HepG2 (cell line): ENCODE measurements around the gene IGIP. TPM values are rescaled to one million over a fixed set of nuclear protein-coding genes. Genes with fewer than 3 reads are reported as not detected.

Experiments used
- ATAC-seq: fragments of 200-7000 bp; cut with Tn5 transposase; 3 replicates; pipeline ENCODE4 v1.9.1; 2020; ENCODE audit warnings: mild to moderate bottlenecking, moderate library complexity
- BruUV-seq: library from RNA; stranded (reverse); fragments of 400-500 nt; replicated peaks from 2 replicates; lab custom pipeline; 2021; lab: Mats Ljungman, UMichigan
- CTCF ChIA-PET: fragments of 300-600 bp; formaldehyde crosslinking; extraction: SDS; loops from one replicate; lab custom pipeline; 2021; ENCODE audit warnings: low total read pairs, inconsistent platforms, low intra/inter-chr PET ratio; lab: Yijun Ruan, JAX
- POLR2A ChIA-PET: fragments of 350-600 bp; sonication (Branson Sonifier 250); formaldehyde crosslinking; loops from one replicate; lab custom pipeline; 2020; ENCODE audit warnings: antibody characterized with exemption, inconsistent platforms; lab: Yijun Ruan, JAX
- DNase-seq: peaks from one replicate; pipeline ENCODE4 v3.0.0-alpha.2; 2015; ENCODE audit warnings: low spot score
- FAIRE-seq: peaks from 3 replicates; lab custom pipeline; 2011; peaks lifted over from hg19 to GRCh38; lab: Jason Lieb, UNC
- H2AFZ ChIP-seq: one replicate; pipeline ENCODE4 v1.6.1; 2011; ENCODE audit warnings: low read length, inconsistent platforms
- H3K27ac ChIP-seq: fragments of 300-600 bp; 3 replicates; pipeline ENCODE4 v1.8.0; 2011; ENCODE audit warnings: mixed run types, mild to moderate bottlenecking, mixed read lengths, low read length, inconsistent platforms; ENCODE audit not compliant: insufficient read depth; ENCODE audit errors: extremely low read length
- H3K27me3 ChIP-seq, 2 experiments: fragments of 200-600 bp in 1 of 2; 2 replicates in 1 of 2; 3 replicates in 1 of 2; pipeline versions ENCODE4 v1.6.0 to v1.8.0; 2011; ENCODE audit warnings: low read length in 2 of 2, mild to moderate bottlenecking in 2 of 2, moderate library complexity in 2 of 2, inconsistent platforms in 1 of 2; ENCODE audit not compliant: insufficient read depth in 2 of 2, control insufficient read depth in 1 of 2
- H3K36me3 ChIP-seq, 2 experiments: fragments of 200-600 bp in 1 of 2; replicated peaks in 1 of 2; 2 replicates in 1 of 2; 3 replicates in 1 of 2; pipeline versions ENCODE4 v1.5.1 to v1.8.0; 2011; ENCODE audit warnings: low read length in 2 of 2, inconsistent platforms in 1 of 2; ENCODE audit not compliant: insufficient read depth in 2 of 2, control insufficient read depth in 1 of 2
- H3K4me1 ChIP-seq: 2 replicates; pipeline ENCODE4 v1.5.1; 2012; ENCODE audit warnings: low read length, inconsistent platforms; ENCODE audit not compliant: insufficient read depth
- H3K4me2 ChIP-seq: 2 replicates; pipeline ENCODE4 v1.6.0; 2011; ENCODE audit warnings: low read depth, low read length, inconsistent platforms
- H3K4me3 ChIP-seq, 3 experiments: fragments of 200-600 bp in 1 of 3; sonication (generic), shearing (Covaris generic) in 1 of 3; replicated peaks in 1 of 3; 2 replicates each; pipeline ENCODE4 v1.5.1; 2011 to 2016; ENCODE audit warnings: low read length in 3 of 3, inconsistent platforms in 2 of 3, low read depth in 2 of 3, mild to moderate bottlenecking in 2 of 3, control low read depth in 1 of 3, mixed read lengths in 1 of 3; ENCODE audit not compliant: insufficient read depth in 1 of 3
- H3K79me2 ChIP-seq: one replicate; pipeline ENCODE4 v1.6.1; 2011; ENCODE audit warnings: low read length, inconsistent platforms; ENCODE audit not compliant: insufficient read depth
- H3K9ac ChIP-seq: 2 replicates; pipeline ENCODE4 v1.6.0; 2011; ENCODE audit warnings: mild to moderate bottlenecking, low read depth, low read length, inconsistent platforms; ENCODE audit not compliant: insufficient read depth
- H3K9me3 ChIP-seq: 2 replicates; pipeline ENCODE4 v1.5.1; 2012; ENCODE audit warnings: mild to moderate bottlenecking, low read length
- H4K20me1 ChIP-seq: 2 replicates; pipeline ENCODE4 v1.6.0; 2011; ENCODE audit warnings: inconsistent platforms, mild to moderate bottlenecking, low read length, moderate library complexity; ENCODE audit not compliant: insufficient read depth
- ATF5 ChIP-seq: sonication (generic); formaldehyde crosslinking; IDR thresholded peaks from 2 replicates; pipeline ENCODE4 v1.4.0; 2020; ENCODE audit warnings: mild to moderate bottlenecking, low read depth, missing genetic modification reagents
- HDAC6 ChIP-seq: fragments of 200-600 bp; sonication (generic); IDR thresholded peaks from 2 replicates; pipeline ENCODE4 v1.7.0; 2017; ENCODE audit warnings: mild to moderate bottlenecking, antibody characterized with exemption, low read length, low read depth
- HMG20B ChIP-seq: conservative IDR thresholded peaks from 2 replicates; pipeline ENCODE4 v1.6.1; 2016; ENCODE audit warnings: missing genetic modification reagents, missing compliant biosample characterization
- POLR2AphosphoS5 ChIP-seq: IDR thresholded peaks from 2 replicates; pipeline ENCODE4 v1.6.1; 2012; ENCODE audit warnings: low read depth, low read length
- REST ChIP-seq, 2 experiments: IDR thresholded peaks; 2 replicates each; pipeline ENCODE4 v1.6.1; 2011 to 2012; ENCODE audit warnings: low read length in 2 of 2, borderline replicate concordance in 1 of 2, low read depth in 1 of 2, mild to moderate bottlenecking in 1 of 2, moderate library complexity in 1 of 2
- RFX3 ChIP-seq: IDR thresholded peaks from 2 replicates; pipeline ENCODE4 v1.6.1; 2016; ENCODE audit warnings: missing biosample characterization, missing genetic modification reagents
- SNAPC5 ChIP-seq: sonication (generic); formaldehyde crosslinking; IDR thresholded peaks from 2 replicates; pipeline ENCODE4 v1.8.1; 2023; ENCODE audit warnings: mild to moderate bottlenecking, missing genetic modification reagents, borderline replicate concordance
- SRSF1 ChIP-seq: fragments of 200-400 bp; formaldehyde crosslinking; optimal IDR thresholded peaks from 2 replicates; pipeline ENCODE3; 2017; ENCODE audit warnings: mild to moderate bottlenecking, low read depth, low read length, moderate library complexity
- TBX3 ChIP-seq: fragments of 450-650 bp; IDR thresholded peaks from 2 replicates; pipeline ENCODE4 v1.6.1; 2017; ENCODE audit warnings: antibody characterized with exemption, mild to moderate bottlenecking, inconsistent platforms, borderline replicate concordance
- ZNF224 ChIP-seq: sonication (generic); formaldehyde crosslinking; IDR thresholded peaks from 2 replicates; pipeline ENCODE4 v1.5.0; 2020; ENCODE audit warnings: mild to moderate bottlenecking, missing genetic modification reagents
- ZNF264 ChIP-seq: sonication (generic); formaldehyde crosslinking; IDR thresholded peaks from 2 replicates; pipeline ENCODE4 v1.4.0; 2020; ENCODE audit warnings: missing genetic modification reagents
- ZNF563 ChIP-seq: sonication (generic); formaldehyde crosslinking; IDR thresholded peaks from 2 replicates; pipeline ENCODE4 v1.8.0; 2022; ENCODE audit warnings: mild to moderate bottlenecking, moderate library complexity, missing genetic modification reagents
- ZNF788 ChIP-seq: sonication (generic); formaldehyde crosslinking; IDR thresholded peaks from 2 replicates; pipeline ENCODE4 v1.5.0; 2020; ENCODE audit warnings: mild to moderate bottlenecking, missing genetic modification reagents, borderline replicate concordance
- ZSCAN25 ChIP-seq: sonication (generic); formaldehyde crosslinking; IDR thresholded peaks from 2 replicates; pipeline ENCODE4 v1.8.0; 2022; ENCODE audit warnings: mild to moderate bottlenecking, missing genetic modification reagents
- ZXDC ChIP-seq: sonication (generic); formaldehyde crosslinking; IDR thresholded peaks from 2 replicates; pipeline ENCODE4 v1.5.0; 2020; ENCODE audit warnings: mild to moderate bottlenecking, missing genetic modification reagents
- WGBS: methylation state at CpG from one replicate; pipeline ENCODE4 v1.1.6; 2017; ENCODE audit warnings: low lambda C conversion rate; 5-methylcytosine and 5-hydroxymethylcytosine counted together
- in situ Hi-C: cut with HindIII; loops from 2 replicates; pipeline ENCODE4 v1.10.0; 2017; ENCODE audit warnings: low pct_unique_long_range_greater_than_20kb; ENCODE audit not compliant: extremely low pct_ligation_motif_present
- intact Hi-C: fragments of 100-400 bp; cut with micrococcal nuclease; formaldehyde crosslinking; loops from one replicate; pipeline ENCODE4 v1.10.0; 2022; ENCODE audit not compliant: unreplicated experiment
- polyA plus RNA-seq, 8 experiments: library from polyadenylated mRNA; depleted of rRNA in 3 of 8; stranded (reverse) in 7 of 8; unstranded in 1 of 8; fragments of >200 nt; fragmentation: Illumina TruSeq in 4 of 8; extraction: Trizol in 4 of 8; gene quantifications; 2 replicates each; pipeline versions ENCODE4 v1.2.1 to v1.2.3, GENCODE V29; 2011 to 2016; ENCODE audit warnings: low read depth in 4 of 8, missing spikeins in 1 of 8, mixed read lengths in 1 of 8; ENCODE audit not compliant: insufficient read depth in 1 of 8
- total RNA-seq, 5 experiments: library from RNA; depleted of rRNA; stranded (reverse); fragments of >200 nt; fragmentation: Illumina TruSeq; extraction: Trizol; gene quantifications; 2 replicates each; pipeline ENCODE4 v1.2.3, GENCODE V29; 2016; ENCODE audit warnings: low read depth in 1 of 5

The IGIP gene
- total and polyA plus RNA-seq, 2 of the 13 experiments (the other 11 are each of a cell fraction or from before 2014, with no cell fraction given) = 1.7 to 2.1 TPM

- TF ChIP-seq REST (IDR thresholded peaks at IDR 0.05; ENCODE audit: borderline replicate concordance in 1 of 2, low read depth in 1 of 2, low read length in 2 of 2) (no peak), ZSCAN25 (CRISPR knock-in tag) (no peak), ZNF224 (CRISPR knock-in tag) (no peak), RFX3 (CRISPR knock-in tag) (no peak)
Observed at GRCh38 chr5:140162275-140162674, 36.5 kb downstream of the IGIP start (continued).

GRCh38 chr5:140162781-140163180 is 37.0 kb downstream of the IGIP start:
- no TSS peak for BruUV-seq
- H3K79me2 ChIP-seq = no peaks in the 10 kb centered on the region
- TF ChIP-seq HDAC6 (no peak), ZNF788 (CRISPR knock-in tag) (no peak), ZXDC (CRISPR knock-in tag) (no peak), SRSF1 (no peak), POLR2AphosphoS5 (no peak), SNAPC5 (CRISPR knock-in tag) (no peak), TBX3 (no peak), HMG20B (CRISPR knock-in tag) (no peak), ZNF264 (CRISPR knock-in tag) (no peak), ATF5 (CRISPR knock-in tag) (no peak), ZNF563 (CRISPR knock-in tag) (no peak)
- TF ChIP-seq, all 625 proteins: peak for 0
- H3K9ac ChIP-seq = no peak overlapping the region
- no peaks in the 10 kb centered on the region for H3K36me3 ChIP-seq
- H2AFZ ChIP-seq = no peak overlapping the region
- DNase-seq (no peak), ATAC-seq (no peak), FAIRE-seq (no peak)
- WGBS = 48% methylated on average over 2 of the region's 5 CpGs
- CTCF ChIA-PET = no interaction called here
- no peaks in the 10 kb centered on the region for H4K20me1 ChIP-seq
- in situ Hi-C loops = no loop called here
- intact Hi-C loops = no loop called here
- no peaks in the 10 kb centered on the region for H3K27me3 ChIP-seq
- no peak overlapping the region for H3K4me3 ChIP-seq
- POLR2A ChIA-PET = interaction anchor here (0.9 kb wide), 1 partner anchor 11 kb away, joined by 4 read pairs; no protein-coding TSS in a partner anchor
- H3K27ac ChIP-seq = no peak overlapping the region
- peaks cover 15% of the 10 kb centered on the region for H3K4me1 ChIP-seq
- H3K4me2 ChIP-seq = no peak overlapping the region
- no peaks in the 10 kb centered on the region for H3K9me3 ChIP-seq
